Tibial nerve (tissue), 4 donors: Measurements from ENCODE around the gene PROK2. TPM values are rescaled to one million over a fixed set of nuclear protein-coding genes. Genes with fewer than 3 reads are reported as not detected.
A peak's percentile ranks its signal among the peaks of the same experiment; 100 is the strongest.

Experiments
- DNase-seq, 2 donors: peaks; one replicate each; pipeline ENCODE4 v3.0.0-alpha.2; 2019; ENCODE audit warnings: low spot score in 2 of 2
- H3K27ac ChIP-seq, 4 donors: fragments of 200-600 bp; sonication (generic) in 3 of 4; one replicate each; pipeline ENCODE4 v1.5.1; 2017 to 2019; ENCODE audit warnings: mild to moderate bottlenecking in 1 of 4
- H3K27me3 ChIP-seq, 2 donors: fragments of 200-600 bp; sonication (generic) in 1 of 2; one replicate each; pipeline versions ENCODE4 v1.5.1 to v1.6.0; 2017 to 2019
- H3K36me3 ChIP-seq, 3 donors: fragments of 200-600 bp; sonication (generic); one replicate each; pipeline ENCODE4 v1.5.1; 2018 to 2019
- H3K4me1 ChIP-seq, 4 donors: fragments of 200-600 bp; sonication (generic) in 3 of 4; one replicate each; pipeline ENCODE4 v1.5.1; 2017 to 2019
- H3K4me3 ChIP-seq, 4 donors: fragments of 200-600 bp; sonication (generic) in 3 of 4; one replicate each; pipeline ENCODE4 v1.5.1; 2017 to 2019; ENCODE audit warnings: mild to moderate bottlenecking in 1 of 4, moderate library complexity in 1 of 4
- H3K9me3 ChIP-seq, 4 donors: fragments of 200-600 bp; sonication (generic) in 3 of 4; one replicate each; pipeline ENCODE4 v1.5.1; 2017 to 2019
- CTCF ChIP-seq, 5 experiments: fragments of 200-600 bp in 3 of 5; fragments of 450-650 bp in 2 of 5; sonication (generic) in 3 of 5; IDR thresholded peaks; one replicate each; pipeline ENCODE4 v1.5.1; 2016 to 2019; ENCODE audit warnings: antibody characterized with exemption in 5 of 5, mild to moderate bottlenecking in 3 of 5, moderate library complexity in 2 of 5
- EP300 ChIP-seq, 2 donors: sonication (generic); formaldehyde crosslinking; IDR thresholded peaks; one replicate each; pipeline ENCODE4 v1.6.1; 2017; ENCODE audit warnings: antibody characterized with exemption in 2 of 2, mild to moderate bottlenecking in 1 of 2
- POLR2A ChIP-seq, 2 donors: fragments of 450-650 bp; IDR thresholded peaks; one replicate each; pipeline ENCODE4 v1.6.1; 2017; ENCODE audit warnings: antibody characterized with exemption in 2 of 2, mild to moderate bottlenecking in 2 of 2, moderate library complexity in 2 of 2
- WGBS, 2 donors: methylation state at CpG; one replicate each; pipeline ENCODE4 v1.1.5; 2018; 5-methylcytosine and 5-hydroxymethylcytosine counted together
- total RNA-seq, 4 donors: library from RNA; depleted of rRNA; stranded (reverse); fragments of >200 nt; gene quantifications; one replicate each; pipeline ENCODE4 v1.1.0, GENCODE V29; 2016

Gene PROK2, protein sequence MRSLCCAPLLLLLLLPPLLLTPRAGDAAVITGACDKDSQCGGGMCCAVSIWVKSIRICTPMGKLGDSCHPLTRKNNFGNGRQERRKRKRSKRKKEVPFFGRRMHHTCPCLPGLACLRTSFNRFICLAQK
- under 1 TPM in 1 of 4 donors, not detected in 3; 0.21 TPM for total RNA-seq

GRCh38 chr3:71784914-71785531 lies at the start of gene PROK2:
Gene PROK2, minus strand, starts transcription at chr3:71785148. Its CDS starts 96 bp downstream, at chr3:71785052.
- no peak for DNase-seq
- Histone ChIP-seq H3K9me3 (no peaks in the 10 kb centered on the region), H3K36me3 (no peaks in the 10 kb centered on the region), H3K27me3 (peaks cover 0 to 63% of the 10 kb centered on the region in 2 donors), H3K4me3 (peak within 1 kb of the TSS; percentile 4 to 48 (median 14)), H3K27ac (no peak within 1 kb of the TSS), H3K4me1 (peaks cover 0 to 27% (median 8%) of the 10 kb centered on the region in 4 donors)
- TF ChIP-seq EP300 (IDR thresholded peaks at IDR 0.05) (no peak), CTCF (IDR thresholded peaks at IDR 0.05) (no peak), POLR2A (IDR thresholded peaks at IDR 0.05) (no peak)
- WGBS, 2 donors = 0% methylated on average over 19 to 29 of the region's 89 CpGs

DNA sequence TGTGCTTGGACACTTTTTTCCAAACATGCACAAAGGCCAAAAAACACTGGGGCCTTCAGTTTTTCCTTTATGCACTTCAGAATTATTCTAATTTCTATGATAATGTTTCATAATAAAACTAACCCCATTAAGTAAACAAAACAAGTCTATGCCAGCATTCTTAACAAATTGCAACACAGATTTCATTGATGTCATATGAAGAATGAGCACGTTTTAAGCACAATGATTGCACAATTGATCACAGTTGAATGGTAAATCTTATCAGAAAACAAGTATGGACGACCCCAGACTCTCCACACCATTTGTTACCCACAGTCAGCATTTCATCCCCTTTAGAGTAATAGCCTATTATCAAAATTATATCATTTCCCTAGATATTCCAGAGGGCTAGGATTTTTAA lies 46.7 kb upstream of the PROK2 start:
- H3K4me3 ChIP-seq = no peak overlapping the region
- no peaks in the 10 kb centered on the region for H3K27me3 ChIP-seq
- 55 to 57% methylated on average over 2 of the region's 2 CpGs for WGBS, 2 donors
- no peaks in the 10 kb centered on the region for H3K4me1 ChIP-seq
- TF ChIP-seq EP300 (IDR thresholded peaks at IDR 0.05) = no peak
- no peak for TF ChIP-seq CTCF (IDR thresholded peaks at IDR 0.05)
- TF ChIP-seq POLR2A (IDR thresholded peaks at IDR 0.05) = no peak
- H3K36me3 ChIP-seq = no peaks in the 10 kb centered on the region
- H3K27ac ChIP-seq = no peak overlapping the region
- no peak for DNase-seq
- no peaks in the 10 kb centered on the region for H3K9me3 ChIP-seq

- no peaks in the 10 kb centered on the region for H3K9me3 ChIP-seq
- H3K36me3 ChIP-seq = no peaks in the 10 kb centered on the region
- H3K27me3 ChIP-seq = no peaks in the 10 kb centered on the region
- no peak overlapping the region for H3K27ac ChIP-seq
- WGBS, 2 donors = 96 to 98% methylated on average over 5 of the region's 5 CpGs
- H3K4me1 ChIP-seq = no peaks in the 10 kb centered on the region
- TF ChIP-seq EP300 (IDR thresholded peaks at IDR 0.05) (no peak), CTCF (IDR thresholded peaks at IDR 0.05) (no peak)
- no peak overlapping the region for H3K4me3 ChIP-seq
- DNase-seq = no peak
Measured at GRCh38 chr3:71825551-71826283, 40.8 kb upstream of the PROK2 start.

GRCh38 chr3:71821116-71821515 lies 36.2 kb upstream of the PROK2 start:
- H3K4me1 ChIP-seq = no peaks in the 10 kb centered on the region
- TF ChIP-seq POLR2A (IDR thresholded peaks at IDR 0.05) = no peak
- DNase-seq = no peak
- no peaks in the 10 kb centered on the region for H3K9me3 ChIP-seq
- no peak overlapping the region for H3K4me3 ChIP-seq
- H3K27me3 ChIP-seq = no peaks in the 10 kb centered on the region
- no peaks in the 10 kb centered on the region for H3K36me3 ChIP-seq
- no peak overlapping the region for H3K27ac ChIP-seq
- 40 to 57% methylated on average over 3 of the region's 3 CpGs for WGBS, 2 donors

GRCh38 chr3:71817262-71817661 lies 32.3 kb upstream of the PROK2 start:
- Histone ChIP-seq H3K36me3 (no peaks in the 10 kb centered on the region), H3K27ac (no peak overlapping the region), H3K4me3 (no peak overlapping the region), H3K4me1 (no peaks in the 10 kb centered on the region), H3K9me3 (no peaks in the 10 kb centered on the region), H3K27me3 (no peaks in the 10 kb centered on the region)
- TF ChIP-seq CTCF (IDR thresholded peaks at IDR 0.05) (no peak), EP300 (IDR thresholded peaks at IDR 0.05) (no peak), POLR2A (IDR thresholded peaks at IDR 0.05) (no peak)
- WGBS, 2 donors = 83 to 86% methylated on average over 6 of the region's 6 CpGs
- no peak for DNase-seq
